Frontal cortex (tissue), 4 donors: Measurements from ENCODE around the gene OR52E2. TPM values are rescaled to one million over a fixed set of nuclear protein-coding genes. Genes with fewer than 3 reads are reported as not detected.

Experiments used
- DNase-seq, 2 donors: peaks; one replicate each; pipeline ENCODE4 v3.0.0; 2012; ENCODE audit warnings: low spot score in 2 of 2
- FAIRE-seq: peaks from 2 replicates; lab custom pipeline; 2012; peaks lifted over from hg19 to GRCh38; lab: Jason Lieb, UNC
- total RNA-seq: library from RNA; depleted of rRNA; stranded (reverse); fragments of >200 nt; gene quantifications from one replicate; pipeline ENCODE4 v1.2.3, GENCODE V29; 2014
- donor health status: control.
- donor health status: control.
- donor health status: control.

OR52E2 gene
- total RNA-seq, 1 donor from 2014 or later = not detected

- FAIRE-seq = no peak
- no peak for DNase-seq
Measured at GRCh38 chr11:5036669-5037068, 22.8 kb downstream of the OR52E2 start.

GRCh38 chr11:5021996-5022395, 37.4 kb downstream of the OR52E2 start:
- DNase-seq = no peak
- FAIRE-seq = no peak

- FAIRE-seq = no peak
- no peak for DNase-seq
Measured at GRCh38 chr11:5013012-5013411, 46.4 kb downstream of the OR52E2 start.

- FAIRE-seq (no peak), DNase-seq (no peak)
Measured at GRCh38 chr11:5011254-5011653, 48.2 kb downstream of the OR52E2 start.

Other genes with a start within 250 kb of the OR52E2 start
- gene OR51F2, start 238.3 kb downstream of the OR52E2 start, total RNA-seq = not detected
- not detected for gene OR51S1, start 210.4 kb downstream of the OR52E2 start, total RNA-seq
- not detected for gene OR51T1, start 177.7 kb downstream of the OR52E2 start, total RNA-seq
- not detected for gene OR51A7, start 155.8 kb downstream of the OR52E2 start, total RNA-seq
- gene OR51G2, start 140.3 kb downstream of the OR52E2 start, total RNA-seq = not detected
- not detected for gene OR51G1, start 135.3 kb downstream of the OR52E2 start, total RNA-seq
- not detected for gene OR51A4, start 112.0 kb downstream of the OR52E2 start, total RNA-seq
- gene OR51A2, start 103.9 kb downstream of the OR52E2 start, total RNA-seq = not detected
- gene OR51L1, start 64.8 kb downstream of the OR52E2 start, total RNA-seq = not detected
- gene OR52J3, start 13.1 kb downstream of the OR52E2 start, total RNA-seq = not detected
- gene OR52E1, start 9.9 kb upstream of the OR52E2 start, total RNA-seq = not detected
- gene OR52A5, start 78.7 kb upstream of the OR52E2 start, total RNA-seq = not detected
- gene OR52A1, start 95.1 kb upstream of the OR52E2 start, total RNA-seq = under 0.01 TPM
- not detected for gene OR51V1, start 141.1 kb upstream of the OR52E2 start, total RNA-seq
- gene HBB, start 167.4 kb upstream of the OR52E2 start, total RNA-seq = 552 TPM
- gene HBD, start 174.9 kb upstream of the OR52E2 start, total RNA-seq = not detected
- 2.0 TPM for gene HBG1, start 190.2 kb upstream of the OR52E2 start, total RNA-seq
- 2,646 TPM for gene HBG2, start 195.2 kb upstream of the OR52E2 start, total RNA-seq
- 15.1 TPM for gene HBE1, start 210.3 kb upstream of the OR52E2 start, total RNA-seq
- gene OR51B4, start 242.3 kb upstream of the OR52E2 start, total RNA-seq = 0.41 TPM